GM23338 (cell line): ENCODE data around the gene OR10A4. TPM values are rescaled to one million over a fixed set of nuclear protein-coding genes. Genes with fewer than 3 reads are reported as not detected.
"Not testable (repeated sequence)": the region's sequence is repeated elsewhere in the genome, so short reads cannot be mapped to it uniquely, and the experiment has no call there.

Source experiments
- ATAC-seq: fragments of 200-7000 bp; cut with Tn5 transposase; 3 replicates; pipeline ENCODE4 v1.9.1; 2020
- DNase-seq: peaks from one replicate; pipeline ENCODE4 v3.0.0-alpha.2; 2015; ENCODE audit warnings: low spot score
- H2AFZ ChIP-seq: fragments of 200-600 bp; sonication (generic); 2 replicates; pipeline ENCODE4 v1.8.0; 2016; ENCODE audit warnings: antibody characterized with exemption, mild to moderate bottlenecking, moderate library complexity
- H3F3A ChIP-seq: fragments of 200-600 bp; sonication (generic); replicated peaks from 2 replicates; pipeline ENCODE4 v1.8.0; 2017; ENCODE audit warnings: antibody characterized with exemption, mixed run types, low read depth
- H3K27ac ChIP-seq: fragments of 200-600 bp; sonication (generic); 2 replicates; pipeline ENCODE4 v1.6.1; 2016; ENCODE audit warnings: low read depth
- H3K27me3 ChIP-seq: fragments of 200-600 bp; sonication (generic); 2 replicates; pipeline ENCODE4 v1.8.0; 2016; ENCODE audit warnings: mild to moderate bottlenecking, mixed run types, moderate library complexity; ENCODE audit not compliant: insufficient read depth
- H3K36me3 ChIP-seq: fragments of 200-600 bp; sonication (generic); 2 replicates; pipeline ENCODE4 v1.8.0; 2016; ENCODE audit warnings: mild to moderate bottlenecking; ENCODE audit not compliant: insufficient read depth
- H3K4me1 ChIP-seq: fragments of 200-600 bp; sonication (generic); 2 replicates; pipeline ENCODE4 v1.8.0; 2016; ENCODE audit warnings: mild to moderate bottlenecking, moderate library complexity; ENCODE audit not compliant: insufficient read depth
- H3K4me2 ChIP-seq: fragments of 200-600 bp; sonication (generic); 2 replicates; pipeline ENCODE4 v1.7.1; 2017; ENCODE audit warnings: mixed run types
- H3K4me3 ChIP-seq: fragments of 200-600 bp; sonication (generic); 2 replicates; pipeline ENCODE4 v1.6.1; 2016; ENCODE audit warnings: mixed run types
- H3K79me2 ChIP-seq: fragments of 200-600 bp; sonication (generic); replicated peaks from 2 replicates; pipeline ENCODE4 v1.8.0; 2017; ENCODE audit warnings: mild to moderate bottlenecking; ENCODE audit not compliant: insufficient read depth
- H3K9me2 ChIP-seq: fragments of 200-600 bp; sonication (generic); 2 replicates; pipeline ENCODE4 v1.8.0; 2017; ENCODE audit not compliant: insufficient read depth
- H4K20me1 ChIP-seq: fragments of 200-600 bp; sonication (generic); replicated peaks from 2 replicates; pipeline ENCODE4 v1.8.0; 2017; ENCODE audit warnings: mild to moderate bottlenecking; ENCODE audit not compliant: insufficient read depth
- H3K27ac Mint-ChIP-seq: 2 replicates; pipeline ENCODE4 v1.8.0; 2020; ENCODE audit warnings: inconsistent platforms, mild to moderate bottlenecking, moderate library complexity, mixed read lengths
- H3K27me3 Mint-ChIP-seq: 3 replicates; pipeline ENCODE4 v1.8.0; 2022; ENCODE audit warnings: low read depth, mild to moderate bottlenecking, moderate library complexity, mixed read lengths, inconsistent platforms; ENCODE audit not compliant: insufficient read depth, poor library complexity
- H3K36me3 Mint-ChIP-seq: 3 replicates; pipeline ENCODE4 v1.8.0; 2021; ENCODE audit warnings: low read depth, mild to moderate bottlenecking, inconsistent platforms, moderate library complexity, mixed read lengths
- H3K4me1 Mint-ChIP-seq: 3 replicates; pipeline ENCODE4 v1.8.0; 2020; ENCODE audit warnings: mild to moderate bottlenecking, inconsistent platforms, mixed read lengths
- H3K4me3 Mint-ChIP-seq: 3 replicates; pipeline ENCODE4 v1.8.0; 2021; ENCODE audit warnings: moderate library complexity, mild to moderate bottlenecking, inconsistent platforms, mixed read lengths
- H3K9me3 Mint-ChIP-seq: 3 replicates; pipeline ENCODE4 v1.8.0; 2020; ENCODE audit warnings: moderate library complexity, mild to moderate bottlenecking, inconsistent platforms, mixed read lengths
- CREB1 ChIP-seq: fragments of 250-450 bp; sonication (Bioruptor Pico); IDR thresholded peaks from 2 replicates; pipeline ENCODE4 v1.5.0; 2020; ENCODE audit warnings: low read depth, mild to moderate bottlenecking, moderate library complexity
- ETS1 ChIP-seq: IDR thresholded peaks from 2 replicates; pipeline ENCODE4 v1.6.1; 2016; ENCODE audit warnings: antibody characterized with exemption
- EZH2 ChIP-seq: fragments of 200-600 bp; sonication (generic); IDR thresholded peaks from one replicate; pipeline ENCODE4 v1.8.0; 2017; ENCODE audit warnings: antibody characterized with exemption, mild to moderate bottlenecking, low read depth; ENCODE audit not compliant: unreplicated experiment
- EZH2phosphoT487 ChIP-seq: fragments of 200-600 bp; sonication (generic); IDR thresholded peaks from one replicate; pipeline ENCODE4 v1.8.1; 2018; ENCODE audit warnings: antibody characterized with exemption; ENCODE audit not compliant: unreplicated experiment
- NANOG ChIP-seq: IDR thresholded peaks from 2 replicates; pipeline ENCODE4 v1.6.1; 2016; ENCODE audit warnings: antibody characterized with exemption, borderline replicate concordance
- POLR2AphosphoS5 ChIP-seq: IDR thresholded peaks from 2 replicates; pipeline ENCODE4 v1.6.1; 2016; ENCODE audit warnings: antibody characterized with exemption, low read depth
- REST ChIP-seq: IDR thresholded peaks from one replicate; pipeline ENCODE4 v1.6.1; 2018; ENCODE audit warnings: antibody characterized with exemption; ENCODE audit not compliant: unreplicated experiment
- STAT1 ChIP-seq: IDR thresholded peaks from one replicate; pipeline ENCODE4 v1.6.1; 2016; ENCODE audit warnings: antibody characterized with exemption; ENCODE audit not compliant: unreplicated experiment
- polyA plus RNA-seq: library from polyadenylated mRNA; unstranded; fragments of >200 nt; fragmentation: Nextera tagmentation; extraction: Ambion mirVana; gene quantifications from 2 replicates; pipeline ENCODE4 v1.2.1, GENCODE V29; 2016
- total RNA-seq: library from RNA; depleted of rRNA; stranded (reverse); fragments of >200 nt; shearing (Covaris generic); gene quantifications from 2 replicates; pipeline ENCODE4 v1.2.3, GENCODE V29; 2014
- TF ChIP-seq, protein P1 (sequence below), 2 experiments: fragments of 200-600 bp in 1 of 2; sonication (generic) in 1 of 2; conservative IDR thresholded peaks; 2 replicates each; pipeline versions ENCODE4 v1.5.1 to v1.6.1; 2016 to 2017; ENCODE audit warnings: antibody characterized with exemption in 2 of 2, low read depth in 2 of 2, mild to moderate bottlenecking in 2 of 2, moderate library complexity in 1 of 2

Gene OR10A4
- total and polyA plus RNA-seq, 2 experiments from 2014 or later: 0.21 TPM; not detected in 1

DNA sequence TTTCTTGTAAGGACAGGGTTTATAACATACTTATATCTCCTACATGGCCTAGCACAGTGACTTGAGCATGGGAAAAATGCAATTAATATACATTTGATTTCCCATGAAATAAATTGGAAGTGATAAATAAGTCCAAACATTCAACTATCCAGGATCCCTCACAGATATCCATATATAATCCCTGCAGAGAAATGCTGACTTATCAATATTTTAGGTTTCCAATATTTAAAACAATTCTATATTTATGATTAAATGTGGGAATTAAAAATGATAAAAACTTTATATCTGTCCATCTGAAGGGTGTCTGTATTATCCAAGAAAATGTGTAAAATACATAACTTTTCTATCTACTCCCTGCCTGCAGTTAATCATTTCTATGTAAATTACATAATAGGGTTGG lies 6.3 kb downstream of the OR10A4 start (continued):
- TF ChIP-seq, protein P1, sequence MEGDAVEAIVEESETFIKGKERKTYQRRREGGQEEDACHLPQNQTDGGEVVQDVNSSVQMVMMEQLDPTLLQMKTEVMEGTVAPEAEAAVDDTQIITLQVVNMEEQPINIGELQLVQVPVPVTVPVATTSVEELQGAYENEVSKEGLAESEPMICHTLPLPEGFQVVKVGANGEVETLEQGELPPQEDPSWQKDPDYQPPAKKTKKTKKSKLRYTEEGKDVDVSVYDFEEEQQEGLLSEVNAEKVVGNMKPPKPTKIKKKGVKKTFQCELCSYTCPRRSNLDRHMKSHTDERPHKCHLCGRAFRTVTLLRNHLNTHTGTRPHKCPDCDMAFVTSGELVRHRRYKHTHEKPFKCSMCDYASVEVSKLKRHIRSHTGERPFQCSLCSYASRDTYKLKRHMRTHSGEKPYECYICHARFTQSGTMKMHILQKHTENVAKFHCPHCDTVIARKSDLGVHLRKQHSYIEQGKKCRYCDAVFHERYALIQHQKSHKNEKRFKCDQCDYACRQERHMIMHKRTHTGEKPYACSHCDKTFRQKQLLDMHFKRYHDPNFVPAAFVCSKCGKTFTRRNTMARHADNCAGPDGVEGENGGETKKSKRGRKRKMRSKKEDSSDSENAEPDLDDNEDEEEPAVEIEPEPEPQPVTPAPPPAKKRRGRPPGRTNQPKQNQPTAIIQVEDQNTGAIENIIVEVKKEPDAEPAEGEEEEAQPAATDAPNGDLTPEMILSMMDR (conservative IDR thresholded peaks at IDR 0.05; ENCODE audit: low read depth in 2 of 2): no peak
- TF ChIP-seq STAT1: no peak
- no peak for TF ChIP-seq NANOG
- no peak for TF ChIP-seq EZH2phosphoT487

- not testable (repeated sequence) for H2AFZ ChIP-seq, DNase-seq, ATAC-seq, H3K27me3 Mint-ChIP-seq, H3K4me1 ChIP-seq, H3K4me3 Mint-ChIP-seq, H3K4me3 ChIP-seq, H3K9me3 Mint-ChIP-seq, H3K79me2 ChIP-seq, H3K27me3 ChIP-seq, H3K36me3 ChIP-seq, H3K4me2 ChIP-seq, H3K9me2 ChIP-seq, H4K20me1 ChIP-seq, H3K27ac Mint-ChIP-seq, H3K27ac ChIP-seq, H3F3A ChIP-seq, H3K4me1 Mint-ChIP-seq, H3K36me3 Mint-ChIP-seq
These were observed 11.3 kb downstream of the OR10A4 start for GRCh38 chr11:6887711-6888110.

DNA sequence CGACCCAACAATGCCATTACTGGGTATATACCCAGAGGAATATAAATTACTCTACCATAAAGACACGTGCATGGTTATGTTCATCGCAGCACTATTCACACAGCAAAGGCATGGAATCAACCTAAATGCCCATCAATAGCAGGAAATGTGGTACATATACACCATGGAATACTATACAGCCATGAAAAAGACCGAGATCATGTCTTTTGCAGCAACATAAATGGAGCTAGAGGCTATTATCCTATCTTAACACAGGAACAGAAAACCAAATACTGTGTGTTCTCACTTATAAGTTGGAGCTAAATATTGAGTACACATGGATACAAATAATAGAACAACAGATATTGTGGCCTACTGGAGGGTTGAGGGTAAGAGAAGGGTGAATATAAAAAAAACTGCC lies 12.4 kb downstream of the OR10A4 start:
- Histone ChIP-seq H3K4me1 (peaks cover 2% of the 10 kb centered on the region; the same call in 1 of the 2 replicates), H4K20me1 (no peaks in the 10 kb centered on the region), H3K79me2 (no peaks in the 10 kb centered on the region), H3K36me3 (no peaks in the 10 kb centered on the region), H3K27me3 (no peaks in the 10 kb centered on the region), H3F3A (no peaks in the 10 kb centered on the region), H3K4me3 (no peak overlapping the region), H3K9me2 (no peaks in the 10 kb centered on the region), H3K4me2 (no peak overlapping the region), H2AFZ (no peak overlapping the region), H3K27ac (no peak overlapping the region)
- Mint-ChIP-seq H3K4me1 (no peaks in the 10 kb centered on the region), H3K27ac (no peak overlapping the region), H3K36me3 (no peaks in the 10 kb centered on the region), H3K4me3 (no peak overlapping the region), H3K9me3 (no peaks in the 10 kb centered on the region; the same call in 1 of the 3 replicates), H3K27me3 (no peaks in the 10 kb centered on the region)
- DNase-seq (no peak), ATAC-seq (no peak)
- TF ChIP-seq EZH2phosphoT487: no peak
- TF ChIP-seq EZH2: no peak
- no peak for TF ChIP-seq ETS1
- TF ChIP-seq STAT1: no peak
- TF ChIP-seq POLR2AphosphoS5: no peak
- TF ChIP-seq, protein P1 (conservative IDR thresholded peaks at IDR 0.05; ENCODE audit: low read depth in 2 of 2): no peak
- TF ChIP-seq REST: no peak
- no peak for TF ChIP-seq CREB1
